HepG2 (cell line): ENCODE data around the gene CDK6. TPM values are rescaled to one million over a fixed set of nuclear protein-coding genes. Genes with fewer than 3 reads are reported as not detected.

Experiments used
- ATAC-seq: fragments of 200-7000 bp; cut with Tn5 transposase; 3 replicates; pipeline ENCODE4 v1.9.1; 2020; ENCODE audit warnings: mild to moderate bottlenecking, moderate library complexity
- BruUV-seq: library from RNA; stranded (reverse); fragments of 400-500 nt; replicated peaks from 2 replicates; lab custom pipeline; 2021; lab: Mats Ljungman, UMichigan
- CTCF ChIA-PET: fragments of 300-600 bp; formaldehyde crosslinking; extraction: SDS; loops from one replicate; lab custom pipeline; 2021; ENCODE audit warnings: low total read pairs, inconsistent platforms, low intra/inter-chr PET ratio; lab: Yijun Ruan, JAX
- POLR2A ChIA-PET: fragments of 350-600 bp; sonication (Branson Sonifier 250); formaldehyde crosslinking; loops from one replicate; lab custom pipeline; 2020; ENCODE audit warnings: antibody characterized with exemption, inconsistent platforms; lab: Yijun Ruan, JAX
- DNase-seq: peaks from one replicate; pipeline ENCODE4 v3.0.0-alpha.2; 2015; ENCODE audit warnings: low spot score
- FAIRE-seq: peaks from 3 replicates; lab custom pipeline; 2011; peaks lifted over from hg19 to GRCh38; lab: Jason Lieb, UNC
- H2AFZ ChIP-seq: one replicate; pipeline ENCODE4 v1.6.1; 2011; ENCODE audit warnings: low read length, inconsistent platforms
- H3K27ac ChIP-seq: fragments of 300-600 bp; 3 replicates; pipeline ENCODE4 v1.8.0; 2011; ENCODE audit warnings: mixed run types, mild to moderate bottlenecking, mixed read lengths, low read length, inconsistent platforms; ENCODE audit not compliant: insufficient read depth; ENCODE audit errors: extremely low read length
- H3K27me3 ChIP-seq, 2 experiments: fragments of 200-600 bp in 1 of 2; 2 replicates in 1 of 2; 3 replicates in 1 of 2; pipeline versions ENCODE4 v1.6.0 to v1.8.0; 2011; ENCODE audit warnings: low read length in 2 of 2, mild to moderate bottlenecking in 2 of 2, moderate library complexity in 2 of 2, inconsistent platforms in 1 of 2; ENCODE audit not compliant: insufficient read depth in 2 of 2, control insufficient read depth in 1 of 2
- H3K36me3 ChIP-seq, 2 experiments: fragments of 200-600 bp in 1 of 2; replicated peaks in 1 of 2; 2 replicates in 1 of 2; 3 replicates in 1 of 2; pipeline versions ENCODE4 v1.5.1 to v1.8.0; 2011; ENCODE audit warnings: low read length in 2 of 2, inconsistent platforms in 1 of 2; ENCODE audit not compliant: insufficient read depth in 2 of 2, control insufficient read depth in 1 of 2
- H3K4me1 ChIP-seq: 2 replicates; pipeline ENCODE4 v1.5.1; 2012; ENCODE audit warnings: low read length, inconsistent platforms; ENCODE audit not compliant: insufficient read depth
- H3K4me2 ChIP-seq: 2 replicates; pipeline ENCODE4 v1.6.0; 2011; ENCODE audit warnings: low read depth, low read length, inconsistent platforms
- H3K4me3 ChIP-seq, 3 experiments: fragments of 200-600 bp in 1 of 3; sonication (generic), shearing (Covaris generic) in 1 of 3; replicated peaks in 1 of 3; 2 replicates each; pipeline ENCODE4 v1.5.1; 2011 to 2016; ENCODE audit warnings: low read length in 3 of 3, inconsistent platforms in 2 of 3, low read depth in 2 of 3, mild to moderate bottlenecking in 2 of 3, control low read depth in 1 of 3, mixed read lengths in 1 of 3; ENCODE audit not compliant: insufficient read depth in 1 of 3
- H3K79me2 ChIP-seq: one replicate; pipeline ENCODE4 v1.6.1; 2011; ENCODE audit warnings: low read length, inconsistent platforms; ENCODE audit not compliant: insufficient read depth
- H3K9ac ChIP-seq: 2 replicates; pipeline ENCODE4 v1.6.0; 2011; ENCODE audit warnings: mild to moderate bottlenecking, low read depth, low read length, inconsistent platforms; ENCODE audit not compliant: insufficient read depth
- H3K9me3 ChIP-seq: 2 replicates; pipeline ENCODE4 v1.5.1; 2012; ENCODE audit warnings: mild to moderate bottlenecking, low read length
- H4K20me1 ChIP-seq: 2 replicates; pipeline ENCODE4 v1.6.0; 2011; ENCODE audit warnings: inconsistent platforms, mild to moderate bottlenecking, low read length, moderate library complexity; ENCODE audit not compliant: insufficient read depth
- GABPA ChIP-seq, 2 experiments: IDR thresholded peaks; 2 replicates each; pipeline ENCODE4 v1.6.1; 2011 to 2016; ENCODE audit warnings: low read depth in 2 of 2, low read length in 1 of 2, missing biosample characterization in 1 of 2, missing genetic modification characterization in 1 of 2
- IKZF4 ChIP-seq: sonication (generic); formaldehyde crosslinking; IDR thresholded peaks from 2 replicates; pipeline ENCODE4 v1.5.1; 2020; ENCODE audit warnings: borderline replicate concordance, mild to moderate bottlenecking, low read depth, missing genetic modification reagents; ENCODE audit errors: not compliant biosample characterization
- JUNB ChIP-seq: sonication (generic); formaldehyde crosslinking; IDR thresholded peaks from 2 replicates; pipeline ENCODE4 v1.8.0; 2022; ENCODE audit warnings: missing genetic modification reagents, mild to moderate bottlenecking, borderline replicate concordance
- MED13 ChIP-seq: sonication (generic); formaldehyde crosslinking; IDR thresholded peaks from 2 replicates; pipeline ENCODE4 v1.5.0; 2020; ENCODE audit warnings: missing genetic modification reagents
- PAX8 ChIP-seq: sonication (generic); formaldehyde crosslinking; IDR thresholded peaks from 2 replicates; pipeline ENCODE4 v1.8.0; 2022; ENCODE audit warnings: mild to moderate bottlenecking, missing genetic modification reagents, borderline replicate concordance
- THAP11 ChIP-seq: IDR thresholded peaks from 2 replicates; pipeline ENCODE4 v1.6.1; 2016; ENCODE audit warnings: missing biosample characterization, missing genetic modification reagents
- ZBTB42 ChIP-seq: sonication (generic); formaldehyde crosslinking; IDR thresholded peaks from 2 replicates; pipeline ENCODE4 v1.5.0; 2020; ENCODE audit warnings: mild to moderate bottlenecking, missing genetic modification reagents
- ZNF20 ChIP-seq: sonication (generic); formaldehyde crosslinking; IDR thresholded peaks from 2 replicates; pipeline ENCODE4 v1.4.0; 2020; ENCODE audit warnings: mild to moderate bottlenecking, moderate library complexity, missing genetic modification reagents
- ZNF337 ChIP-seq: sonication (generic); formaldehyde crosslinking; IDR thresholded peaks from 2 replicates; pipeline ENCODE4 v1.5.1; 2020; ENCODE audit warnings: missing genetic modification reagents, low read depth, mild to moderate bottlenecking, borderline replicate concordance
- WGBS: methylation state at CpG from one replicate; pipeline ENCODE4 v1.1.6; 2017; ENCODE audit warnings: low lambda C conversion rate; 5-methylcytosine and 5-hydroxymethylcytosine counted together
- in situ Hi-C: cut with HindIII; loops from 2 replicates; pipeline ENCODE4 v1.10.0; 2017; ENCODE audit warnings: low pct_unique_long_range_greater_than_20kb; ENCODE audit not compliant: extremely low pct_ligation_motif_present
- intact Hi-C: fragments of 100-400 bp; cut with micrococcal nuclease; formaldehyde crosslinking; loops from one replicate; pipeline ENCODE4 v1.10.0; 2022; ENCODE audit not compliant: unreplicated experiment
- polyA plus RNA-seq, 8 experiments: library from polyadenylated mRNA; depleted of rRNA in 3 of 8; stranded (reverse) in 7 of 8; unstranded in 1 of 8; fragments of >200 nt; fragmentation: Illumina TruSeq in 4 of 8; extraction: Trizol in 4 of 8; gene quantifications; 2 replicates each; pipeline versions ENCODE4 v1.2.1 to v1.2.3, GENCODE V29; 2011 to 2016; ENCODE audit warnings: low read depth in 4 of 8, missing spikeins in 1 of 8, mixed read lengths in 1 of 8; ENCODE audit not compliant: insufficient read depth in 1 of 8
- total RNA-seq, 5 experiments: library from RNA; depleted of rRNA; stranded (reverse); fragments of >200 nt; fragmentation: Illumina TruSeq; extraction: Trizol; gene quantifications; 2 replicates each; pipeline ENCODE4 v1.2.3, GENCODE V29; 2016; ENCODE audit warnings: low read depth in 1 of 5
- TF ChIP-seq, protein P1 (sequence below): sonication (generic); formaldehyde crosslinking; IDR thresholded peaks from 2 replicates; pipeline ENCODE4 v1.5.1; 2020; ENCODE audit warnings: missing genetic modification reagents, mild to moderate bottlenecking, borderline replicate concordance

CDK6 gene
- total and polyA plus RNA-seq, 2 of the 13 experiments (the other 11 are each of a cell fraction or from before 2014, with no cell fraction given), result 34.6 to 90.8 TPM

GRCh38 chr7:92697414-92697813 lies 139.0 kb downstream of the CDK6 start:
- ATAC-seq (no peak), DNase-seq (no peak), FAIRE-seq (no peak)
- Histone ChIP-seq H4K20me1 (no peaks in the 10 kb centered on the region), H3K4me2 (peak overlapping the region; percentile 75; the same call in 1 of the 2 replicates), H3K9me3 (no peaks in the 10 kb centered on the region), H3K4me3 (no peak overlapping the region; a peak in 1 of 6 replicates), H3K36me3 (peaks cover 2 to 3% of the 10 kb centered on the region in 2 experiments; a peak in 2 of 5 replicates), H3K27me3 (no peaks in the 10 kb centered on the region), H3K79me2 (peaks cover 29% of the 10 kb centered on the region), H3K9ac (peak overlapping the region; percentile 81), H2AFZ (no peak overlapping the region), H3K4me1 (peaks cover 83% of the 10 kb centered on the region), H3K27ac (peak overlapping the region; percentile 97)
- CTCF ChIA-PET, result no interaction called here
- POLR2A ChIA-PET, result interaction anchor here (0.8 to 2.9 kb wide), 8 partner anchors 8 to 139 kb away, joined by 3 to 13 read pairs (median 4); partner anchors contain the start of gene CDK6
- intact Hi-C loops, result loop anchor here (10.0 kb wide), 1 partner anchor 357 kb away; no protein-coding TSS in a partner anchor
- WGBS, result 86% methylated on average over 2 of the region's 2 CpGs
- TF ChIP-seq, protein P1, sequence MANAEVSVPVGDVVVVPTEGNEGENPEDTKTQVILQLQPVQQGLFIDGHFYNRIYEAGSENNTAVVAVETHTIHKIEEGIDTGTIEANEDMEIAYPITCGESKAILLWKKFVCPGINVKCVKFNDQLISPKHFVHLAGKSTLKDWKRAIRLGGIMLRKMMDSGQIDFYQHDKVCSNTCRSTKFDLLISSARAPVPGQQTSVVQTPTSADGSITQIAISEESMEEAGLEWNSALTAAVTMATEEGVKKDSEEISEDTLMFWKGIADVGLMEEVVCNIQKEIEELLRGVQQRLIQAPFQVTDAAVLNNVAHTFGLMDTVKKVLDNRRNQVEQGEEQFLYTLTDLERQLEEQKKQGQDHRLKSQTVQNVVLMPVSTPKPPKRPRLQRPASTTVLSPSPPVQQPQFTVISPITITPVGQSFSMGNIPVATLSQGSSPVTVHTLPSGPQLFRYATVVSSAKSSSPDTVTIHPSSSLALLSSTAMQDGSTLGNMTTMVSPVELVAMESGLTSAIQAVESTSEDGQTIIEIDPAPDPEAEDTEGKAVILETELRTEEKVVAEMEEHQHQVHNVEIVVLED (CRISPR knock-in tag), result no peak
- TF ChIP-seq ZBTB42 (CRISPR knock-in tag) (no peak), GABPA (IDR thresholded peaks at IDR 0.05; ENCODE audit: low read depth, low read length) (no peak), GABPA (CRISPR knock-in tag; IDR thresholded peaks at IDR 0.05; ENCODE audit: low read depth) (no peak), ZNF20 (no peak), ZNF337 (no peak), MED13 (CRISPR knock-in tag) (no peak), IKZF4 (CRISPR knock-in tag) (no peak), THAP11 (CRISPR knock-in tag) (no peak), PAX8 (CRISPR knock-in tag) (no peak), JUNB (no peak)
- BruUV-seq, result no TSS peak
- in situ Hi-C loops, result no loop called here
